Mesenteric fat pad (tissue), 1 donor: Measurements from ENCODE around the gene RPS21. TPM values are rescaled to one million over a fixed set of nuclear protein-coding genes. Genes with fewer than 3 reads are reported as not detected.

ENCODE experiments used
- DNase-seq: peaks from one replicate; pipeline ENCODE4 v3.0.0-alpha.2; 2020; ENCODE audit warnings: low spot score
- long read RNA-seq: library from polyadenylated mRNA; unstranded; transcript quantifications from one replicate; pipeline ENCODE4 v2.0.0, GENCODE V29; 2020
- total RNA-seq: library from RNA; stranded (reverse); fragmentation: NEBNext Ultra II Directional; extraction: Animal tissue kit (Norgen Biotek cat#: 25700); gene quantifications from one replicate; pipeline ENCODE4 v1.2.1, GENCODE V29; 2021
- donor health status: DM: yes; HTN: yes; CAD: no.

The RPS21 gene
- total RNA-seq, result 856 TPM
- long read RNA-seq, transcript RPS21-201 (6 exons, 344 nt), result major isoform, 21 of 28 reads
- long read RNA-seq, partial matches to known transcripts, result 4 of 28 reads
- long read RNA-seq, other reads (novel, unspliced or antisense), result 3 of 28 reads

DNA sequence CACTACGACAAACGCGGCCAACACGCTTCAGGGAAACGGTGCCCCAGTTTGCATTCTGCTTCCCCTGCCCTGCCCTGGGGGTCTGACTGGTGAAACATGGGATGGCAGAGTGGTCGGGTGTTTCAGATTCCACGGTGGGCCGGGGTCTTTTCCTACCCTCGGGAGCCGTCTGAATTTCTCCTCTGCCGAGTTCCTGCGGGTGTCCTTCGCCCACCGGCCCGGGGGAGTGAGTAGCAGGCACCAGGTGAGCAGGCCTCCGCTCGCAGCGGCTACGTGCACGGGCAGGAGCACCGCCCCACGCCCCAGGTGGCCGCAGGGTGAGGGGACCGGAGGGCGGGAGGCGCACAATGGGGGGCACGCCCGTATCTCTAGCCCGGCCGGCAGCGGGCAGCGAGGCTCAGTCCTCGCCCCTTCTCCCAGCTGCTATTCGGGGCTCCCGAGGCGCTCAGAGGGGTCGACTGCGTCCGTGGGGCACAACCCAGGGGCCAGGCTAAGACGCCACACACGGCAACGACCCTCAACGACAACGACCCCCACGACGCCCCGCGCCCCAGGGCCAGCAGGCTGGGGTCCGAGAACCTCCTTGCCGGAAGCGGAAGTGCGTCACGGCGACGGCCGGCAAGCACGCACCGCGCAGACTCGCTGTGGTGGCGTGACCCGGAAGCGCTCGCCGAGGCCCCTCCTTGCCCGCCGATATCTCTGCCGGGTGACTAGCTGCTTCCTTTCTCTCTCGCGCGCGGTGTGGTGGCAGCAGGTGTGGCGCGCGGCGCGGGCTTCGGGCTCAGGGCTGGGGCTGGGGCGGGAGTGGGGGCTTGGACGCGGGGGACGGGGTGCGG, at the start of gene RPS21:
RPS21 (plus strand) TSS at position 721 of the 836 bp plus-strand sequence. CDS start 236 bp downstream, outside the sequence.
- DNase-seq, result peak; percentile 98

DNA sequence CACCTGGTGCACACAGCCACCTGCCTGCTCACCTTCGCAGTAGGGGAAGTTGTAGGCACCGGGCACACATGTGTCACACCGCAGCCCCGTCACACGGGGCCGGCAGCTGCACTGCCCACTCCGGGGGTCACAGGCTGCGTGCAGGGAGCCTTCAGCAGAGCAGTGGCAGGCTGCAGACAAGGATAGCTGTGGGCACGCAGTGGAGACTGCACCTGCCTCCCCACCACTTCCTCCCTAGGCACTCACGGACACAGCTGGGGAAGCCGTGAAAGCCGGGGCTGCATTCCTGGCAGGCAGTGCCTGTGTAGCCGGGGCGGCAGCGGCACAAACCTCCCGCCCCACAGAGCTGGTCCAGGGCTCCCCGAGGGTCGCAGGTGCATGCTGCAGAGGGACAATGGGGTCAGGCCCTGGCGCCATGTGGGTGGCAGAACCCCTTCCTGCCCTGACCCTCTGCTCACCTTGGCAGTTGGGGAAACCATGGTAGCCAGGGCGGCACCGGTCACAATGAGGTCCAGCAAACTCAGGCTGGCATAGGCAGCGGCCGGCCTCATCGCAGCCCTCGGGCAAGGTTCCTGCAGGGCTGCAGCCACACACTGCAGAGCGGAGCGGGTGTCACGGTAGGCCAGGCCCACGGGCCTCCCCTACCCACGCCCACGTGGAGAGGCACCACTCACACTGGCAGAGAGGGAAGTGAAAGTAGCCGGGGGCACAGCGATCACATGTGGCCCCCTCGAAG, 49.2 kb upstream of the RPS21 start:
- no peak for DNase-seq

DNA sequence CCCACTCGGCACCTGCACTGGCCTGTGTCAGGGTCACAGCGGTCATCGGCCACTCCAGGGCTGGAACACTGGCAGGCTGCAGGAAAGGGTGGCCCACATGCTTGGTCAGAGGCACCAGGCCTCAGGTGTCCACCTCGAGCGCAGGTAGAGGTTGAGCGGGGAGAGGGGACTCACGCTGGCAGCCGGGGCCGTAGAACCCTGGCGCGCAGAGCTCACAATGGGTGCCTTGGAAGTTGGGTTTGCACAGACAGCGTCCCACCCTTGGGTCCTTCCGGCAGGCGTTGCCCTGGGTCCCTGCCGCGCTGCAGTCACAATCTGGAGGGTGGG, 48.6 kb upstream of the RPS21 start:
- no peak for DNase-seq

DNA sequence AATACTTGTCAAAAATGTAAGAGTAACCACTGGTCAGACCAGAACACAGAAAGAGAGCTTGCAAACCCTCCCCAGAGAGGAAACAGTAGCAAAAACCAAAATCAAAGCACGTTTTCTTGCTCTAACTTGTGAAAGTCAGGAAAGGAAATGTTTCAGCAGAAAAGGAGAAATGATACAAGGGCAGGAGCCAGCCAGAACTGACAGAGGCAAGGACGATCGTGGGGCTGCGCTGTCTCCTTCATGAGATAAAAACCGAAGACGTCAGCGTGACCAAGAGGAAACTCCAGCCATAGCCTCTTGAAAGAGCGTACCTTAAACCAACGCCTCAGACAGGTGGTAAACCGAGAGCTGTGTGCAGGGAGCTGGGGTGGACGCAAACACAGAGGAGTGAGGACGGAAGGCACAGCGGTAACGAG, 47.2 kb upstream of the RPS21 start:
- DNase-seq, result no peak

DNA sequence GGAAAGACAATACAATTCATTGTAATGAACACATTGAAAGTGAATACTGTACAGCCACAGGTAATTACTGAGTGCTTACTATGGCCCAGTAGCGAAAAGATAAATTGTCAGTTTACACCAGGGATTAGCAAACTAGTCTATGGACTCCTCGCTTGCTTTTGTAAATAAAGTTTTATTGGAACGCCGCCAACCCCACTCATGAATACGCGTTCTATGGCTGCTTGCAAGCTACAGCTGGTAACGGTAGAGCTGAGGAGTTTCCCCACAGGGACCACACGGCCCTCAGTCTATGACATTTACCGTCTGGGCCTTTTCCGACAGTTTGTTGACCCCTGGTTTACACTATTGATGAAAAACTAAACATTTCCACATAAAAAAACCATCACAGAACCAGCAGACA, 44.0 kb upstream of the RPS21 start:
- DNase-seq, result no peak

GRCh38 chr20:62344092-62344491, 42.8 kb upstream of the RPS21 start:
- no peak for DNase-seq

- DNase-seq, result no peak
These were observed 42.1 kb upstream of the RPS21 start for GRCh38 chr20:62344782-62345181.

DNA sequence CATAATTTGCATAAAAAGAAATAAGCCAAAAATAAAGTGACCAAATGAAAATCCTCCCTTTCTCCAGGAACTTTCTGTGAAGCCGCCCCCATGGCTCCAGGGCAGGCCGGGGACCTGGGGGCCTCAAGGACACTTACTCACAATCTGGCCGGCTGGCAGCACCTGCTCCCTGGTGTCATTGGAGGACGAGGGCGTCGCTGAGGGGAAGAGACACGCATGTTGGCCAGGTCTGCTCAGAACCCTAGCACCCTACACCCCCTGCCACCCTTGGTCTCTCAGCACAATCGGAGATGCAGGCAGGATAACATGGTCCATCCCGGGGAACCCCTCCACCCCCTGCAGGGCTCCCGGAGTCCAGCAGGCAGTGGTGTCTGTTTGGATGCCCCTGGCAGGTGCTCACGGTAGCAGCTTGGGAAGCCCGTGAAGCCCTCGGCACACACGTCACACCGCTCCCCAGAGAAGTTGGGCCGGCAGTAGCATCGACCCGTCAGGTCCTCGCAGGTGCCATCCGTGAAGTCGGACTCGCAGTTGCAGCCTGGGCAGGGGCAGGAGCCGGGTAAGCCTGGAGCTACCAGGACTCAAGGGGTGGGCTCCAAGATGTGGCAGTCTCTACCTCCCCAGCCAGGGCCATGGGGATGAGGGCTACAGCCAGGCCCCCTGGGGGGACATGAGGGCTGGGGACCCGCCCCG, 41.1 kb upstream of the RPS21 start:
- no peak for DNase-seq

GRCh38 chr20:62346398-62347150, 40.3 kb upstream of the RPS21 start:
- DNase-seq, result no peak

DNA sequence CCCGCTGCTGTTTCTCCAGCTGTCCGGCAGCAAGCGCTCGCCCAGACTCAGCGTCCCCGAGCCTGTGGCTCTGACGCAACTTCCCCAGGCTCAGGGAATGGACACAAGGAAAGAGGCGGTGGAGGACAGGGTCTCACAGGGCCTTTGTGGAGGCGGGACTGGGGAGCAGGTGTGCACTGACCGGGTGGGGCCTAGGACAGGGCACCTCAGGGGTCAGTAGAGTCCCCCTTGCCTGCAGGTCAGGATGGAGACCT, 39.8 kb upstream of the RPS21 start:
- no peak for DNase-seq

DNA sequence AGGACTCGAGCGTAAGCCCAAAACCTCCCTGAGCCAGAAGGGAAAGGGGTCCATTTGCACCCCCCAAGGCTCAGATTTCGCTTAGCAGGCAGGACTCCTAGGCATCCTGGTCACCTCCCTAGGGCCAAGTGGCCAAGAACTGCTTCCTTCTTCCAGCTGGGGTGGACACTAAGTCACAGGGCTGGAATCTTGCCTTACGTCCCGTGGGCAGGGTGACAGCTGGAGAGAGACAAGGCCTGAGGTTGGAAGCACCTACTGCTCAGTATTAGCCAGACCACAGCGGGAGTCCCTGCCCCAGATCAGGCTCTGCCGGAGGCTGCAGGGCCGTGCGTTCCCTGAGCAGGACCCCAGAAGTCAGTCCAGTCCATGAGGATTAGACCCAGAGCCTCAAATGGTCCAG, 39.5 kb upstream of the RPS21 start:
- no peak for DNase-seq

DNA sequence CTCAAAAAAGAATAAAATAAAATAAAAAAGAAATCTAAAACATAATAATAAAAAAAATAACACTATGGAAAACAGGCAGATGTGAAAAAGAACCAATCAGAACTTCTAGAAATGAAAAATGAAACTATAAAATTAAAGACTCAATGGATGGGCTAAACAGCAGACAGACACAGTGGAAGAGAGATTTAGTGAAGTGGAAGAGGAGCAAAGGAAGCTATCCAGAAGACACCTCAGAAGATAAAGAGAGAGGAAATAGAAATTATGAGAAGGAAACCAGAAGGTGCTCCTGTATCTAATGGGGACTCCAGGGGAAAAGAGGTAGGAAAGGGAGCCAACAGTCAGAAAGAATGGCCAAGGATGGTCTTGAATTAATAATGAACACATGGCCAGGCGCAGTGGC, 38.3 kb upstream of the RPS21 start:
- DNase-seq, result no peak

DNA sequence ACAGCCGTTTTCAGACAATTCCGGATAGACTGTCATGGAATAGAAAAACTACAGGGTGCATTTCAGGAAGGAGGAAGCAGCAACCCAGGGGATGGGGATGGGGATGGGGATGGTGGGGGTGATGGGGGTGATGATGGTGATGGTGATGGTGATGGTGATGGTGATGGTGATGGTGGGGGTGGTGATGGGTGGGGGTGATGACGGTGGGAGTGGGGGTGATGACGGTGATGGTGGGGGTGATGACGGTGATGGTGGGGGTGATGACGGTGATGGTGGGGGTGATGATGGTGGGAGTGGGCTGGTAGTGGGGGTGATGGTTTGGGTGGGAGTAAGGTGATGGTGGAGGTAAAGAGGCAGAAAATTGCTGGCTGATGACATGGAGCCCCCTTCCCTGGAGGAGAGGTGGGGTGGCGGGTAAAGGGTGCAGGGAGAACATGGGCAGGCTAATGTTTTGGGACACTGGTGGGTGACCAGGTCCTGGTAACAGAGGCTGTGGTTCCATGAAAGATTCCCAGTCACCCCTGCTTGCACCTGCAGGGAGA, 37.3 kb upstream of the RPS21 start:
- DNase-seq, result no peak

- no peak for DNase-seq
These were observed 36.7 kb upstream of the RPS21 start for GRCh38 chr20:62350098-62350628.

GRCh38 chr20:62350629-62351422, 36.1 kb upstream of the RPS21 start:
- DNase-seq, result no peak

DNA sequence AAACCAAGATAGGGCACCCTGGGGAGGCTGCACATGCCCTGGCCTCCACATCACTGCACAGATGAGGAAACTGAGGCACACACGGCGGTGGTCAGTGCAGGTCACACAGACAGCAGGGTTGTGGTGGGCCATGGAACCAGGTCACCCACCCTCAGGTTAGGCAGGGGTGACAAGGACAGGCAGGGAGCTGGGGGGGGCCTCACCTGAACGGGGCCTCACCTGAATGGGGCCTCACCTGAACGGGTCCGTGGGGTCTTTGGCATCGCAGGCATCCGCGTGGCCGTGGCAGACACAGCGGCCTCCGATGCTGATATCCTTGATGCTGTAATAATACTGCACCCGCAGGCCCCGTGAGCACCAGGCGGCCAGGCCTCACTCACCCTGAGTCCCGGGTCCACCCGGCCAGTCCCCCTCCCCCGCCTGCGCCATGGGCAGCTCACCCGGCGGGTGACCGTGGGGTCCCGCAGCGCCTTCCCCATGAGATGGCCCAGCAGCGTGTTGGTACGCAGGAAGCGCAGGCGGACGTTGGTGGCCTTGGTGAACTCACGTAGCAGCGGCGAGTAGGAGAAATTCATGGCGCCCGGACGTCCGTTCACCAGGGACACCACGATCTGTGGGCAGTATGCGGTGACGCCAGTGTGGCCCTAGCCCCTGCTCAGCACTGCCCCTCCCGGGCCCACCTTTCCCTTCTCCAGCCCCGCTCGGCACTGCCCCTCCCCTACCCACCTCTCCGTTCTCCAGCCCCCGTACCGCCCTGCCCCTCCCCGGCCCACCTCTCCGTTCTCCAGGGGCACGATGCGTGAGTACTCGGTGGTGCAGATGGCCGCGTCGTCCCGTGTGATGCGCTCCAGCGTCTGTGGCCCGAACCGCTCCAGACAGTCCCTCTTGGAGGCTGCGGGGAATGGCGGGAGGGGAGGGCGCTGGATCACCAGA, 35.2 kb upstream of the RPS21 start:
- no peak for DNase-seq

DNA sequence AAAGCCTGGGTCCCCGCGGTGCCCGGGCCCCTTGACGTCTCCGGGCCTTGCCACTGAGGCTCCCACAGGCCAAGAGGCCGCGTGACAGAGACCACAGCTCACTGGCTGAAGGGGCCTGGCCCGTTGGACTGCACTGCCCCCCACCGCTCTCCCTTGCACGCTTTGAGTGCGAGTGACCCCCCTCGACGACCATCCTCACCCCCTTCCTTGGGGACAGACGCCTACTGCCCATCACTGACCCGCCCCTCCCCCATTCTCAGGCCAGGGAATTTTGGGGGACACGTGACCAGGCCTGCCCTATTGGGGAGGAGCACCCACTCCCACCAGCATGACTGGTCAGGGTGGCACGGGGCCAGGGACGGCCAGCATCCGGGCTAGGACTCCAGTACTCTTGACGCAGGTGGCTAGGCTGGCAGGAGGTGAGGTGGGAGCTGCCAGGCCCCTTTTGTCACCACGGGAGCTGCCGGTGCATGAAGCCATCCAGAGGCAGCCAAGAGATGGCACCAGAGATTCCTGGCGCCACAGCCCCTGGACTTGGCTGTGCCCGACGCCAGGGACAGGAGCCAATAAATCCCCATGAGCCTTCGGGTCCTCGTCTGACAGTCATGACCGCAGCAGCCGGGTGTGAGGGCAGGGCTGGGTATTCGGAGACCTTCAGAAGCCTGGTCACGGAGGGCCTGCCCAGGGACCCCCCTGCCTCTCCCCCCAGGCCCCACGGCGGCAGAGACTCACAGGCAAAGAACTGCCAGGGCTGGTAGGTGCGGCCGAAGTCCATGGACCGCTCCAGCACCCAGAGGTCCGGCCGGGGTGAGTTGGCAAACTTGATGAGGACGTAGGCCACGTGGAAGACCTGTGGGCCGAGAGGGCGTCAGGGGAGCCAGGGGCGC, 34.3 kb upstream of the RPS21 start:
- no peak for DNase-seq
